Frontal cortex (tissue), 4 donors: Measurements from ENCODE around the gene BCOR. TPM values are rescaled to one million over a fixed set of nuclear protein-coding genes. Genes with fewer than 3 reads are reported as not detected.

Experiments used
- DNase-seq, 2 donors: peaks; one replicate each; pipeline ENCODE4 v3.0.0; 2012; ENCODE audit warnings: low spot score in 2 of 2
- FAIRE-seq: peaks from 2 replicates; lab custom pipeline; 2012; peaks lifted over from hg19 to GRCh38; lab: Jason Lieb, UNC
- total RNA-seq: library from RNA; depleted of rRNA; stranded (reverse); fragments of >200 nt; gene quantifications from one replicate; pipeline ENCODE4 v1.2.3, GENCODE V29; 2014
- donor health status: control.
- donor health status: control.
- donor health status: control.

BCOR gene
- total RNA-seq, 1 donor from 2014 or later: 26.5 TPM

DNA sequence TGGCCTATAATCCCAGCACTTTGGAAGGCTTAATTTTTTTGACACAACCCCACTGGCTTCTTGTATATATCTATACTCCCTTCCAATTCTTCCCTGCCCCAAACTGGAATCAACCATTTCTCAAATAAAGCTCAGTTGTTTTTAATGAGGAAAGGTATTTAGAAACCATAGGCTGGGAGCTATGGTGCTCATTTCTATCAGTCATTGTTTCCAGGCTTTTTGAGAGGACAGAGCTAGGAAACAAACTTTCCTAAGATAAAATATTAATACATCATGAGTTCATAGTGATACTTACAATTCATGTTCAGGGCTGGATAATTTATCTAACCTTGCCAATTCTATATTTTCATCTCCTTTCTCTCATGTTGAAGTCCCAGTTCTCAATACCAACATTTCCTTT lies 50.3 kb downstream of the BCOR start:
- no peak for FAIRE-seq
- DNase-seq: no peak

DNA sequence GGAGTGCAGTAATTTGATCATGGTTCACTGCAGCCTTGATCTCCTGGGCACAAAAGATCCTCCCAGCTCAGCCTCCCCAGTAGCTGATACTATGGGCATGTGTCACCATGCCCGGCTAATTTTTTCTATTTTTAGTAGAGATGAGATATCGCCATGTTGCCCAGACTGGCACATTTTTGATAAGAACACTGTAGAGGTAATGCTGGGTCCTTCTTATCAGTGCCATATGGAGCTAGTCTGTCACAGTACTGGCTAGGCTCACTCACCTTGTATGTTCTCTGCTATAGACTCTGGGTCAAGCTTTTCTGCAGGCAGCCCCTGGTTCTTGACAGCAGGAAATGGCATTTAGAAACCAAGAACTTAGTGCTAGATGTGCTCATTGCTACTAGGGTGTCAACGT lies 53.9 kb downstream of the BCOR start:
- DNase-seq: no peak
- no peak for FAIRE-seq

DNA sequence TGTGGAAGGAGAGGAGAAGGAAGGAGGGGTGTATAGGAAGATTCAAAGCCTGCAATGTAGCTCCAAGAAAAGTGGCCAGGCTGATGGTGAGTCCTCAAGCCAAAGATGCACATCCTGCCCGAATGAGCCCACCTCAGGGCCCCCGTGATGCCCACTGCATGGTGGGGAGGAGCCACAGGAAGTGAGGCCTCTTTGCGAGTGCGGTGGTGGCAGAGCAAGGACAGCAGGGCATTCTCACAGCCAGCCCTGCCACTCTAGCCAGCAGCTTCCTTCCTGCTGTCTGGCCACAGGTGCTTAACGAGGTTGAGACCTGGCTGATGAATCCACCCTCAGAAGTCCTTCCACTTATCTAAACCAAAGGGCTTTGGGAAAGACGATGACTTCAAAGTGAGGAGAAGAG lies 55.8 kb downstream of the BCOR start:
- FAIRE-seq (no peak), DNase-seq (no peak)

DNA sequence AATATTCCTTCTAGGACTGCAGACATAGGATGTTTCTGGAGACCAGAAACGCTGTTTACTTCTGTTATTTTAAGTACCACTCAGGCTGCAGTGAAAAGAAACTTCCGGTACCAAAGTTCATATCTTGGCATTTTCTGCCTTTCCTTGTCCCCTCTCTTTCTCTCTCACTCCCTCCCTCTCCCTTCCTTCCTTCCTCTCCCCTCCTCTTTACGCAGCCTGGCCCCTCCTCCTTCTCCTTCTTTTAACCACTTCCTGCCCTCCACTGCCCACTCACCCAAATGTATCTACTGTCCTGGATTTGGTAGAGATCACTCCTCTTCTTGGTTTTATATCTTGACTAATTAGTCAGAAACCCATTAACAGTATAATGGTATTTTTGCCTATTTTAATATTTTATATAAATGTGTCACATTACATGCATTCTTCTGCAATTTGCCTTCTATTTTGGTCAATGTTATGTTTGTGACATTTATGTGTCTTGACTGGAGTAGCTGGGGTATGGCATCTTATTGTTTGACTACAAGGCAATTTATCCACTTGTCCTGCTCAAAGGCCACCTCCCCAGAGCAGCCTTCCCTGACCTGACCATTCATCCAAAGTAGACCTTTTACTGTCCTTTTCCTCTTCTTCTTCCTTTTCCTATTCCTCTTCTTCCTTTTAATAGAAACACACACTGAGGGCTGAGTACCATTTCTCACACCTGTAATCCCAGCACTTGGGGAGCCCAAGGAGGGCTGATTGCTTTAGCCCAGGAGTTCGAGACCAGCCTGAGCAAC lies 56.9 kb downstream of the BCOR start:
- no peak for DNase-seq
- no peak for FAIRE-seq

DNA sequence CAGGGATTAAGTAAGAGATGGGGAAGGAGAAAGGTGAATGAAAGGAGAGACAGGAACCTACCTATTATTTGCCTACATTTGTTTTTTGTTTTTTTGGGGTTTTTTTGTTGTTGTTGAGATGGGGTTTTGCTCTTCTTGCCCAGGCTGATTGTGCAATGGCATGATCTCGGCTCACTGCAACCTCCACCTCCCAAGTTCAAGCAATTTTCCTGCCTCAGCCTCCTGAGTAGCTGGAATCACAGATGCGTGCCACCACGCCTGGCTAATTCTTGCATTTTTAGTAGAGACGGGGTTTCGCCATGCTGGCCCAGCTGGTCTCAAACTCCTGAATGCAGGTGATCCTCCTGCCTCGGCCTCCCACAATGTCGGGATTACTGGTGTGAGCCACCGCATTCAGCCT lies 57.9 kb downstream of the BCOR start:
- DNase-seq (no peak), FAIRE-seq (no peak)

DNA sequence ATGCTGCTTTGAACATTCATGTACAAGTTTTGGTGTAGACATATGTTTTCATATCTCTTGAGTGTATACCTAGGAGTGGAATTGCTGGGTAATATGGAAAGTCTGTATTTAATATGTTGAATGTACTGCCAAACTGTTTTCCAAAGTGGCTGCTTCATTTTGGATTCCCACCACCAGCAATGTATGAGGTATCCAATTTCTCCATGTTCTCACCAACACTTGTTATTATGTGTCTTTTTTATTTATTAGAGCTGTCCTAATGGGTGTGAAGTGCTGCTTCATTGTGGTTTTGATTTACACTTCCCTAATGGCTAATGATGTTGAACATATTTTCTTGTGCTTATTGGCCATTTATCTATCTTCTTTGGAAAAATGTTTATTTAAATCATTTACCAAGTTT lies 60.4 kb downstream of the BCOR start:
- no peak for DNase-seq
- no peak for FAIRE-seq

DNA sequence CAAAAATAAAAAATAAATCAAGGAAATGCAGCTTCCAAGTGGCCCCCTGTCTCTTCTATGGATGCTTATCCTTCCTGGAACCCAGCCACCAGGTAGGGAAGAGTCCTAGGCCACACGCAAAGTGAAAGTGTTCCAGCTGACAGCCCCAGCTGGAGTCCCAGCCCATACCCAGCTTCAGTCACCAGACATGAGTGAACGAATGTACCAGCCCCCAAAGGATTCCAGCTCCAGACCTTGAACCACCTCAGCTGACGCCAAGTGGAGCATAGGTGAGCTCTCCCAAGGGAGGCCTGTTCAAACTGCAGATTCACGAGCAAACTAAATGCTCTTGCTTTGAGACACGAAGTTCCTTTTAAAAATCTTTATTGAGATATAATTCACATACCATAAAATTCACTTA lies 62.0 kb downstream of the BCOR start:
- no peak for DNase-seq
- FAIRE-seq: no peak

DNA sequence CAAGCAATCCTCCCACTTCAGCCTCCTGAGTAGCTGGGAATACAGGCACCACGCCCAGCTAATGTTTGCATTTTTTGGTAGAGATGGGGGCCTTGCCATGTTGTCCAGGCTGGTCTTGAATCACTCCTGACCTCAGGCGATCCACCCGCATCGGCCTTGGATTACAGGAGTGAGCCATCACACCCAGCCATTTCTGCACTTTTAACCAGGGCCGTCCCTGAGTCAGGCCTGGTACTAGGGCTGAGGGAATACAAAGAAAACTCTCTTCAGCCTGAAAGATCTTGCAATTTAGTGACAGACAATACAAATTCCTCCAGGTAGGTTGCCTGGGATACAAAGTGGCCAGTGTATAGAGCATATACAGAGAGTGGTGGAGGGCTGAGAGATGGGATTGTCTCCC lies 65.8 kb downstream of the BCOR start:
- FAIRE-seq (no peak), DNase-seq (no peak)

DNA sequence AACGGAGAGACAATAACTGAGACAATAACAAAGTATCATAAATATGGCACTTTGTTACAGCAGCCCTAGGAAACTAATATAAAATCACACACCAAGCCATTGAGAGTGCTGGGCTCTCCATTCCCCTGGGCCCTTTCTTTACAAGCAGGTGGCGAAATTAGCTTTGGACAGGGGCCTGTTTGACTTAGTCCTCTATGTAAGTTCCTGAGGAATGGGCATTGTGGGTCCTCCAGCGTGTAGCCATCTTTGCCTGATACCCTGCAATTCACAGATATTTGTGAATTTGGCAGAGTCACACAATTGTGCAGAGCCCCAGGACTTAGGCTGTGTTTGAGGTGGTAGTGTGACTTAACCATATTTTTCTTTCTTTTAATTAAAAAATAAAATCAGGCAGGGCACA lies 67.6 kb downstream of the BCOR start:
- FAIRE-seq: no peak

DNA sequence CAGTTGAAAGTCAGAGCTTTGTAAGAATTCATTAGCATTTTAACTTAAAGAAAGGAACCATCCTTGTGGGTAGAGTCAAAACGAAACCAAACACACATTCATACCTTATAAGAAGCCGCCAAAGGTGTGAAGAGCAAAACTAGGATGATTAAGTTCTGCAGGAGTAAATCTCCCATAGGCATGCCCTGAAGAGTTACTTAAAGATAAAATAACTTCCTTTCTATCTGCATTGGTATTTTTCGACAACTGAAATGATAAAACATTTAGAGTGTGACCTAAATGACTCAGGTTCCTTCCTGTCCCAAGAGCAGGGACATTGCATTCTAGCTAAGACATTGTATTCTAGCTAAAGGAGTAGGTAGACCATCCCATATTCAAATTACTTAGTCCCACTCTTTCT lies 75.3 kb downstream of the BCOR start:
- DNase-seq: no peak

More for the DNA sequence above, 67.6 kb downstream of the BCOR start:
- DNase-seq: no peak

DNA sequence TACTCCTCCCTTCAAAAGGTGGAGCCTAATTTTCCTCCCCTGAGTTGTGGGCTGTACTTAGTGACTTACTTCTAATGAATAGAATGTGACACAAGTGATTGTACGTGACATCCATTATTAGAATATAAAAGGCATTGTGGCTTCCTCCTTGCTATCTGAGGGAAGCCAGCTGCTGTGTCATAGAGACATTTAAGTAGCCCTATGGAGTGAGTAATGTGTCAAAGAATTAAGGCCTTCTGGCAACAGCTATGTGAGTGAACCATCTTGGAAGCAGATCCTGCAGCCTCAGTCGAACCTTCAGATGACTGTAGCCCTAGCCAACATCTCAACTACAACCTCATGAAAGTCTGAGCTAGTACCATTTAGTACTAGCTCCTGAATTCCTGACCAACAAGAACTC lies 76.1 kb downstream of the BCOR start:
- DNase-seq (no peak), FAIRE-seq (no peak)

More for the DNA sequence above, 75.3 kb downstream of the BCOR start:
- FAIRE-seq: no peak

DNA sequence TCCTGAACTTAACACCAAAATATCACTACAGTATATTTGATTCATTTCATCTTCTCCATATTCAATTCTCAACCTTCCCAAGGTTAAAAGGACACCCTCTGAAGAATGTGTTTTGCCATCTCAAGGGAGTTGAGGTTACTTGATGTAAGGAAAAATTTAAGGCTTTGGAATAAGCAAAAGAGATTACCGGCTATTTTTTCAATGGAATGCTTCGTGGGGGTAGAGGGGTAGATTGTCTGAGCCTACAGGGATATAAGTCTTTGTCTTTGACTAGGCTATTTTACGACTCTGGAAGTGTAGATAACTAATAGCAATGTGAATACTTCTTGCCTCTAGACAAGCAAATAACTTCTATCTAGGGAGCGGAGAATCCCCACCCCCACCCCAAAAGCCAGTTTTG lies 78.2 kb downstream of the BCOR start:
- FAIRE-seq (no peak), DNase-seq (no peak)

DNA sequence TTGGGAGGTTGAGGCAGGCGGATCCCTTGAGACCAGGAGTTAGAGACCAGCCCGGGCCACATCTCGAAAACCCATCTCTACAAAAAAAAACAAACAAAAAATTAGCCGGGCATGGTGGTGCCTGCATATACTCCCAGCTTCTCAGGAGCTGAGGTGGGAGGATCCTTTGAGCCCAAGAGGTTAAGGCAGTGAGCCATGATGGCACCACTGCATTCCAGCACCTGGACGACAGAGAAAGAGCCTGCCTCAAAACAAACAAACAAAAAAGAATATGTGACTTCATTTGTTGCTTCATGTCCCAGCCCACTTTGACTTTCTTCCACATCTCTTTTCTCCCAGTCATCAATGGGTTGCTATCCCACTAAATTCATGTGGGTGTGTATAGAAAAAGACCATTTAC lies 79.7 kb downstream of the BCOR start:
- DNase-seq (no peak), FAIRE-seq (no peak)

DNA sequence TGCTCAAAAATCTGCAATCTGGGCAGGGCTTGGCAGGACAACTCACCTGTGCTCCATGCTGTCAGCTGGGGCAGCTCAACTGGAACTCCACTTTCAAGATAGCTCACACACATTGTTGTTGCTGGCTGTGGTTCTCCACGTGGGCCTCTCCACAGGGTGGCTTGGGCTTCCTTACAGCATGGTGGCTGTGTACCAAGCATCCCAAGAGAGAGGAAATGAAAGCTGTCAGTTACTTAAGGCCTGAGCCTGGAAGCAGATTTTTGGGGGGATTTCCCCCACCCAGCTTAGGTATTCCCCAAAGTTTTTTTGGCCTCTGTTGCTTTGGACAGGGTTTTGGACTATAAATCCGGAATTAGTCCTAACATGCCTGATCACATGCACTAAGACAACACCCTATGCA lies 81.0 kb downstream of the BCOR start:
- FAIRE-seq: no peak
- DNase-seq: no peak

DNA sequence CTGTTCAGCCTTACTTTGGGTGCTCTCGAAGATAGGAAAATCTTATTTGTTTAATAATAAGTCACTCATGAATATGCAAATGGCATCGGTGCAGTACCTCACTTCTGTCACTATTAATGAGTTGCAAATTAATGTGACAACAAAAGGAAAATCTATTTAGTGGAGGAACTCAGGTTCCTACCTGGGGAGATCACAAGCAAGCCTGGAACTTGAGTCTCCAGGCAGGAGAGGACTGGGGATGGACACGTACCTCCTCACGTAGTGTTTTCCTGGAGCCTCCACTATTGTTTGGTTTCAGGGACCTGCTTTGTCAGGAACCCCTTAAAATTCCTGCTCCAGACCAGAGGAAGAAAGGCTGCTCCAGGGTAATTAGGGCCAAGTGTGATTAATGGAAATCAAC lies 82.1 kb downstream of the BCOR start:
- FAIRE-seq: no peak
- no peak for DNase-seq

DNA sequence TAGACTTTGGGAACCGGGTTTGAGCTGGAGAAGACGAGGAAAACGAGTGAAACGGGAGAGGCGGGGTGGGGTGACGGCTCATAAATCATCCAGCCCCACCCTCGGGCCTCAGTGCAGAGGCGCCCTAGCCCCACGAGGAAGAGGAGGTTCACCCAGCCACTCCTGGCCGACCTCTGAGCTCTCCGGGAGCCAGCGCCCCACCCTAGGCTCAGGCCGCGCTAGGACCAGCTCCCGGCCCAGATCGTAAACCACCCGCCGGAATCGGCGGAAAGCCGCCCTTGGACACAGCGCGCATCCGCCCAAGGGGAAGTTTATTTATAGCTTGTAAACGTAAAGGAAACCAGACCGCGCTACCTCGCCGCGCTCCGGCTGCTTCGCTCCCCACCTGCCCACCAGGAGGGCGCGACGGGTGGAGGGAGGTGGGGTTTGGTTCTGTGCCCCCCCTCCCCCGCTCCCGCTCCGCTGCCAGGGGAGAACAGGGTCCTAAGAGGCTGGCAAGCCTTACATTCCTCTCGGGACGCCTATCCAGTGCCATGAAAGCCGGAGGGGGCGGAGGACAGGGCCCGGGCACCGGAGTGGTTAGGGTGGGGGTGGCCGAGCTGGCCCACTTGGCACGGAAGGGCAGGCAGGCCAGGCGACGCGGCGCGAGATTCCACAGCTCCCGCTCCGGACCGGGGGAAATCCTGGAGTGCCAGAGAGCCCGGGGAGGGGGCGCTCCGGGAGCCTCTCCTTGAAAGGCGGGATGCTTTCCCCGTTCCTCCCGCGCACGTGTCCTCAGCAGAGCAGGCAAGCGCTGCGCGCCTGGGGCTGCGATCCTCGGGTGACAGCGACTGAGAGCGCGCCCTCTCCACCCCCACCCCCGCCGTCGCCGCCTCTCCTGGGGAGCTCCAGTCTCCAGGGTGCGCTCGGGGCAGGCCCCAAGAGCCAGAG lies 84.2 kb downstream of the BCOR start:
- peak in 1 of 2 donors; percentile 58 for DNase-seq
- FAIRE-seq: no peak

DNA sequence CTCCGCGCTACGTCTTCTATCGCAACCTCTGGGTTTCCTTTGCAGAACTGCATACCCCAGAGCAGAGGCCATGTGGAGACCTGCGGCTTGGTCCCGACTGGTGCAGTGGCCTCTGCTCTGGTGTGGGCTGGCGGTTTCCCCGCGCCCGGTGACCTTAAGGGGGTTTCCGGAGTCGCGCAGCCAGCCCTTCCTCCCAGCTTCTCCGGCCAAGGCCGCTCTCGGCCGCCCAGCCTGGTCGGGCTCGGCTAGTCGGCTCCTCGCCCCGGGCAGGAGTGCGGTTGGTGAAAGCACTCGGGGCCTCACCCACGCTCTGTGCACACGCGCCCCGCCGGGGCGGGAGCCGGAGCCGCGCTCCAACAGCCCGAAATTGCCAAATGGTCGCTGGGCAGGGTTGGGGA lies 84.9 kb downstream of the BCOR start:
- FAIRE-seq: no peak
- DNase-seq: peak in 1 of 2 donors; percentile 32

DNA sequence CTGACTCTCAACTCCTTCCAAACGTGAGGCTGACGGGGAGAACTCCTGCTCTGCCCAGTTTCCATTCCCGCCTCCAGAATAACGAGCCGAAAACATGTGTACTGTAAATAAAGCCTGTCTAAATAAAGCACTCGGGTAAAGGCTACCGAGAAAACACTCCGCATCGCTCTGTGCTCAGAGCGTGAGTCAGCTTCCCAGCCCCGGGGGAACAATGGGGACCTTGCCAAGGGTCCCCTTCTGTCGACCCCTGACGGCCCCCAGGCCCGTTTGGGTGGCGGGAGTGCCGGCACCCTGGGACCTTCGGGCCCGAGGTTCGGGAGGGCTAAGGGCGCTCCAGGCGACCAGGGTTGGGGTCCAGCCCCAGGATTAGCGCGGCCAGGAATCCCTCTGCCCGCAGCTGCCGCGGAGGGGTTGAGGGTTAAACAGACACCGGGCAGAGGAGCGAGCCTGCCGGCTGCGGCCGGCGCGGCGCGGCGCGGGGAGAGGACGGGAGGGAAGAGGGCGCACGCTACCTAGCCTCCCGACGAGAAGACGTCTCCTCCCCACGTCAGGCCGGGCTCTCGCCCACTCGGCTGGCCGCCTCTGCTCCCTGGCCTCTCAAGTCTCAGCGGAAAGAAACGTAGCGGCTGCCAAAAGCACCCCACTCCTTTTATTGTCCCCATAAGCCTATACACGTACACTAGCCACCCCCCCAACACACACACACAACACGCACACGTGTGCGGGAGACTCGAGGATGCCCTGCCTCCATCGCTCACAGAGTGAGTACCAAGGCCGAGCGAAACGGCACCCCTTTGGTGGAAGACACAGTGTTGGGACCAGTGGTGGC lies 85.5 kb downstream of the BCOR start:
- peak in 1 of 2 donors; percentile 24 for DNase-seq
- FAIRE-seq: no peak

DNA sequence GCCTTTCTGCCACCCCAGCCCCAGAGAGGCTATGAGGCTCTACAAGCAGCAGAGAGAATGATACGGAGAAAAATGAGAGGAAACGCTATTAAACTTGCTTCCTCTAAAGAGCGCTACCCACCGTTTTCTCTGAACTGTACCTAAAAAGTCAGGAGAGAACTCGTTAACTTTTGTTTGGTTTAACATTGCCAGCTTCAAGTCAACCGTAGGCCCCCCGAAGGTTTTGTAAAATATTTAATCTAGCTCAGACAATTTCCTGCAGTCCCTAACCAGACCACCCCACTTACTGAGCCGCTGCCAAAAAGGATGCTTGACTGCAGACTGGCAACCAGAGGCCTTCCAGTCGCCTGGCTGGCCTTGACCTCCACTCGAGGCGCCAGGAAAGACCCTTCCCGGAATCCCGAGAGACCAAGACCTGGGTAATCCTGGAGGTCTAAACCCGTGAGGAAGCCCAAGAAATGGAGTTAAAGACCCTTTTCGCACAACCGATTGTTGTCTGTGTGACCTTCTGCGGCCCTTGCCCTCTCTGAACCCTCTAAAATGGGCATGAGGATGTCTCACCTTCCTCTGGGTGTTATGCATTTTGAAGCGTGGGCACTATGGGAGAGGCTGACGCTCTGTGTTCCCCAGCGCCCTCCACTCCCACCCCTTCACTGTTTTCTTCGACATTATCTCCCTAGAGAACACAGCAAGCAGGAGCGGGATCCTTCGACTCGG lies 86.3 kb downstream of the BCOR start:
- DNase-seq: no peak
- no peak for FAIRE-seq
